Activated CD4-positive, alpha-beta T cell treated with anti-CD3 and anti-CD28 coated beads for 1 hour (primary cell): ENCODE data around the gene FAM237B.

Source experiments
- DNase-seq: peaks from one replicate; pipeline ENCODE4 v3.0.0-alpha.2; 2020

The FAM237B gene

GRCh38 chr7:90290244-90291113 is 30.6 kb downstream of the FAM237B start:
- no peak for DNase-seq

DNA sequence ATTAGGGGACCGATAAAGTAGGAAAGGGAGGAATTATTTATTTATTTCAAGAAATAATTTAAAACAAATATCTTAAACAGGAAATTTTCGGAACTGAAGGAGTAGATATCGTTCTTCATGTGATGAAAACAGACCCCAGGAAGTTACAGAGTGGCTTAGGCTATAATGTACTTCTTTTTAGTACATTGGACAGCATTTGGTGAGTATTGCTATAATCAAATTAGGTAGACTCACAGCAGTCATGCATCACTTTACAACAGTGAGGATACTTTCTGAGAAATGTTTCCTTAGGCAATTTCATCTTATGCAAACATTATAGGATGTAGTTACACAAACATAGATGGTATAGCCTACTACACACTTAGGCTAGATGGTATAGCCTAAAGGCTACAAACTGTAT is 33.0 kb downstream of the FAM237B start:
- no peak for DNase-seq

- DNase-seq, result no peak
Observed at GRCh38 chr7:90276033-90276728, 44.9 kb downstream of the FAM237B start.

GRCh38 chr7:90274161-90274560 is 46.9 kb downstream of the FAM237B start:
- DNase-seq, result no peak

GRCh38 chr7:90272242-90272641 is 48.9 kb downstream of the FAM237B start:
- DNase-seq, result no peak

GRCh38 chr7:90271753-90272152 is 49.4 kb downstream of the FAM237B start:
- no peak for DNase-seq

DNA sequence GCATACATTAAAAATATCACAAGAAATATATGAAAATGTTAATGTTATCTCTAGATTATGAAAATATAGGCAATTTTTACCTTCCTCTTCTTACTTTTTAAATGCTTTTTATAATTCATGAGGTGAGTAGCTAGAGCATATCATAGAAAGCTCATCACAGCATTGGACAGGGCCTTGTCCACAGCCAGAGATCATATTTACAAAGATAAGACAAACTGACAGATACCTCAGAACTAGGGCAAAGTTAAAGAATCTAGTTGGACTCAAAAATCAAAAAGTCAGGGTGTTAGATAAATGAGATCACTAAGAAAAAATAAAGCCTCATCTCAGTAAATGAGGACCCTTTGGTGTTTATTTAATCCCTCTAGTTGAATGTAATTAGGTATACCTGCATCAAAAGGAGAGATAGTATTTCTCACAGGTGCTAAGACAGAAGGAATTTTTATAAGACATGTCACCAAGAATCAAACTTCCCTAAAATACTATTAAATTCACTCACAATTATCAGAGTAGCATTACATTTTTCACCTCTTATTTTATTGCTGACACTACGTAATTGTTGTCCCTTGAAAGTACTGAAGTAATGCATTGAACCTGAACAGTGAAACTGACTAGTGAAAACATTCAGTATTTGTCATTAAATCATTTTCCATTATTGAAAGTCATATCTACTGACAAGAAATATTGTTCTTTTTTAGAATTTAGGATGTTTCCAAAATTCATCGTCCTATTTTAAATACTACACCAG is 50.5 kb downstream of the FAM237B start:
- DNase-seq, result no peak

DNA sequence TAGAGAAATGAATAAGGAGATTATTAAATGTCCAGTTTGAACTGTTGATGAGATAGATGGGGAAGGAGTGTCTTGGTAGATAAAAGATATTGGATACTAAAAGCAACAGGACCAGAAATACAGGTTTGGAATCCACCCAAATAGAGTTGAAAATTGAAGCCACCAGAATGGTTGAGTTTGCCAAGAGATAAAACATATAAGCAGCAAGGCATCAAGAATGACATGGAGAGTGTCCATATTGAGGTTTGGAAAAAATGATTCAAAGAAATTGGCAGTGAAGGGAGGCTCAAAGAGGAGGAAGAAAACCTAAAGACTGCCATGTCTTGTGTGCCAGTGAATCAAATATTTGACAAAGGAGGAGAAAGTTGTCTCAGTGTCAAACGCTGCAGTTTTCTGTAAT is 51.9 kb downstream of the FAM237B start:
- DNase-seq, result no peak

- no peak for DNase-seq
Observed at GRCh38 chr7:90267263-90267858, 53.7 kb downstream of the FAM237B start.

GRCh38 chr7:90266808-90267207 is 54.3 kb downstream of the FAM237B start:
- DNase-seq, result no peak
